ENCODE results near the gene PHC1. TPM values are rescaled to one million over a fixed set of nuclear protein-coding genes. Genes with fewer than 3 reads are reported as not detected.
"Not testable (repeated sequence)": the region's sequence is repeated elsewhere in the genome, so short reads cannot be mapped to it uniquely, and the experiment has no call there.

The PHC1 gene
- total RNA-seq, 1 experiment from 2014 or later, result 568 TPM

DNA sequence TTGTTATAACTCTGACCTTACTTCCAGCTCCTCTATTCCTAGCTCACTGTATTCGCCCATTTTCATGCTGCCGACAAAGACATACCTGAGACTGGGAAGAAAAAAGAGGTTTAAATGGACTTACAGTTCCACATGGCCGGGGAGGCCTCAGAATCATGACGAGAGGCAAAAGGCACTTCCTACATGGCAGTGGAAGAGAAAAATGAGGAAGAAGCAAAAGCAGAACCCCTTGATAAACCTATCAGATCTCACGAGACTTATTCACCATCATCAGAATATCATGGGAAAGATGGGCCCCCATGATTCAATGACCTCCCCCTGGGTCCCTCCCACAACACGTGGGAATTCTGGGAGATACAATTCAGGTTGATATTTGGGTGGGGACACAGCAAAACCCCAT, 14.5 kb upstream of the PHC1 start:
- H3K4me2 ChIP-seq (ENCODE audit: insufficient read depth, insufficient read length, low read length), result no peak overlapping the region
- peaks cover 15 to 49% (median 46%) of the 10 kb centered on the region in 3 experiments for H3K36me3 Mint-ChIP-seq (ENCODE audit: insufficient read depth in 1 of 3, low read depth in 3 of 3)
- H4K91ac ChIP-seq (ENCODE audit: insufficient read length, low read depth, low read length), result no peak overlapping the region
- no peaks in the 10 kb centered on the region for H3K9me3 ChIP-seq (ENCODE audit: control insufficient read depth, low read depth, low read length)
- H3K4me1 ChIP-seq (ENCODE audit: insufficient read depth, low read length), result no peaks in the 10 kb centered on the region; the same call in 1 of the 2 replicates
- H2BK15ac ChIP-seq (ENCODE audit: low read depth, low read length), result no peak overlapping the region
- H3K79me1 ChIP-seq (ENCODE audit: insufficient read depth, low read depth, low read length, poor library complexity, severe bottlenecking), result no peaks in the 10 kb centered on the region
- H3K27ac ChIP-seq (ENCODE audit: insufficient read length, low read depth, low read length), result no peak overlapping the region
- peaks cover 10 to 11% of the 10 kb centered on the region in 2 experiments for H3K4me1 Mint-ChIP-seq
- H3T11ph ChIP-seq (ENCODE audit: low read length), result no peak overlapping the region
- H3K27me3 ChIP-seq (ENCODE audit: insufficient read depth, low read length), result no peaks in the 10 kb centered on the region
- no peak overlapping the region for H3K9ac ChIP-seq (ENCODE audit: extremely low read depth, insufficient read length, low read length)
- no peak overlapping the region for H3K14ac ChIP-seq (ENCODE audit: insufficient read depth, low read length)
- H2BK120ac ChIP-seq (ENCODE audit: low read depth, low read length, poor library complexity, severe bottlenecking), result no peak overlapping the region
- no peak overlapping the region for H3K4ac ChIP-seq (ENCODE audit: low read depth, low read length)
- no peak overlapping the region for H3K23ac ChIP-seq (ENCODE audit: insufficient read length, low read depth, low read length)
- no peak overlapping the region for H2BK20ac ChIP-seq (ENCODE audit: low read depth, low read length, poor library complexity, severe bottlenecking)
- TF ChIP-seq, protein P1, sequence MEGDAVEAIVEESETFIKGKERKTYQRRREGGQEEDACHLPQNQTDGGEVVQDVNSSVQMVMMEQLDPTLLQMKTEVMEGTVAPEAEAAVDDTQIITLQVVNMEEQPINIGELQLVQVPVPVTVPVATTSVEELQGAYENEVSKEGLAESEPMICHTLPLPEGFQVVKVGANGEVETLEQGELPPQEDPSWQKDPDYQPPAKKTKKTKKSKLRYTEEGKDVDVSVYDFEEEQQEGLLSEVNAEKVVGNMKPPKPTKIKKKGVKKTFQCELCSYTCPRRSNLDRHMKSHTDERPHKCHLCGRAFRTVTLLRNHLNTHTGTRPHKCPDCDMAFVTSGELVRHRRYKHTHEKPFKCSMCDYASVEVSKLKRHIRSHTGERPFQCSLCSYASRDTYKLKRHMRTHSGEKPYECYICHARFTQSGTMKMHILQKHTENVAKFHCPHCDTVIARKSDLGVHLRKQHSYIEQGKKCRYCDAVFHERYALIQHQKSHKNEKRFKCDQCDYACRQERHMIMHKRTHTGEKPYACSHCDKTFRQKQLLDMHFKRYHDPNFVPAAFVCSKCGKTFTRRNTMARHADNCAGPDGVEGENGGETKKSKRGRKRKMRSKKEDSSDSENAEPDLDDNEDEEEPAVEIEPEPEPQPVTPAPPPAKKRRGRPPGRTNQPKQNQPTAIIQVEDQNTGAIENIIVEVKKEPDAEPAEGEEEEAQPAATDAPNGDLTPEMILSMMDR (conservative IDR thresholded peaks at IDR 0.05), result no peak
- H3K4me3 Mint-ChIP-seq, result no peak overlapping the region
- H3K27ac Mint-ChIP-seq, result peak overlapping the region in 1 of 3 experiments; percentile 22; a peak in 3 of 7 replicates
- H2AK5ac ChIP-seq (ENCODE audit: insufficient read length, low read length), result no peak overlapping the region
- no peak overlapping the region for H3K18ac ChIP-seq (ENCODE audit: insufficient read length, low read depth, low read length)
- WGBS (ENCODE audit: extremely low coverage, insufficient read length, low lambda C conversion rate), result no CpG with 5 or more reads among the region's 6 CpGs
- H4K8ac ChIP-seq (replicated peaks; ENCODE audit: insufficient read length, low read depth, low read length), result no peak overlapping the region
- no peak overlapping the region for H3K56ac ChIP-seq (ENCODE audit: insufficient read length, low read depth, low read length)
- H2BK5ac ChIP-seq (ENCODE audit: insufficient read length, low read length), result no peak overlapping the region
- DNase-seq, result no peak
- no peaks in the 10 kb centered on the region for H3K79me2 ChIP-seq (ENCODE audit: insufficient read depth, low read length)
- H3K9me3 Mint-ChIP-seq, result peaks cover 22 to 49% of the 10 kb centered on the region in 2 experiments; a peak in 4 of 5 replicates
- no peak overlapping the region for H4K5ac ChIP-seq (ENCODE audit: insufficient read length, low read depth, low read length)
- H3K23me2 ChIP-seq (ENCODE audit: insufficient read length, low read depth, low read length, poor library complexity, severe bottlenecking), result no peaks in the 10 kb centered on the region
- H4K20me1 ChIP-seq (ENCODE audit: control insufficient read depth, insufficient read depth, insufficient read length), result no peaks in the 10 kb centered on the region
- no peaks in the 10 kb centered on the region for H3K27me3 Mint-ChIP-seq (ENCODE audit: low read depth)
- H2AFZ ChIP-seq (ENCODE audit: low read length), result no peak overlapping the region
- no peak overlapping the region for H2BK12ac ChIP-seq (ENCODE audit: insufficient read length, low read depth, low read length)

DNA sequence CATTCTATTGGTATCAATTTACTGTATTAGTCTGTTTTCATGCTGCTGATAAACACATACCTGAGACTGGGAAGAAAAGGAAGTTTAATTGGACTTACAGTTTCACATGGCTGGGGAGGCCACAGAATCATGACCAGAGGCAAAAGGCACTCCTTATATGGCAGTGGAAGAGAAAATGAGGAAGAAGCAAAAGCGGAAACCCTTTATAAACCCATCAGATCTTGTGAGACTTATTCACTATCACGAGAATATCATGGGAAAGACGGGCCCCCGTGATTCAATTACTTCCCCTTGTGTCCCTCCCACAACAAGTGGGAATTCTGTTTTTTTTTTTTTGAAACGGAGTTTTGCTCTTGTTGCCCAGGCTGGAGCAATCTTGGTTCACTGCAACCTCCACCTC, 11.6 kb upstream of the PHC1 start:
- H3K4me3 Mint-ChIP-seq; H3K23ac ChIP-seq (ENCODE audit: insufficient read length, low read depth, low read length); H3K23me2 ChIP-seq (ENCODE audit: insufficient read length, low read depth, low read length, poor library complexity, severe bottlenecking); H3K27ac ChIP-seq (ENCODE audit: insufficient read length, low read depth, low read length); H4K20me1 ChIP-seq (ENCODE audit: control insufficient read depth, insufficient read depth, insufficient read length); H4K91ac ChIP-seq (ENCODE audit: insufficient read length, low read depth, low read length); H3K4me2 ChIP-seq (ENCODE audit: insufficient read depth, insufficient read length, low read length); H3K4me1 ChIP-seq (ENCODE audit: insufficient read depth, low read length); H3K27ac Mint-ChIP-seq; H3K27me3 Mint-ChIP-seq (ENCODE audit: low read depth); H2BK12ac ChIP-seq (ENCODE audit: insufficient read length, low read depth, low read length); H3K18ac ChIP-seq (ENCODE audit: insufficient read length, low read depth, low read length); H2AFZ ChIP-seq (ENCODE audit: low read length); H3K27me3 ChIP-seq (ENCODE audit: insufficient read depth, low read length); H3T11ph ChIP-seq (ENCODE audit: low read length); H2BK120ac ChIP-seq (ENCODE audit: low read depth, low read length, poor library complexity, severe bottlenecking); H3K79me2 ChIP-seq (ENCODE audit: insufficient read depth, low read length); H3K9ac ChIP-seq (ENCODE audit: extremely low read depth, insufficient read length, low read length); H3K79me1 ChIP-seq (ENCODE audit: insufficient read depth, low read depth, low read length, poor library complexity, severe bottlenecking); H3K9me3 ChIP-seq (ENCODE audit: control insufficient read depth, low read depth, low read length); H2BK5ac ChIP-seq (ENCODE audit: insufficient read length, low read length); DNase-seq; H4K8ac ChIP-seq (replicated peaks; ENCODE audit: insufficient read length, low read depth, low read length); H3K14ac ChIP-seq (ENCODE audit: insufficient read depth, low read length); H4K5ac ChIP-seq (ENCODE audit: insufficient read length, low read depth, low read length); H3K56ac ChIP-seq (ENCODE audit: insufficient read length, low read depth, low read length); H2BK20ac ChIP-seq (ENCODE audit: low read depth, low read length, poor library complexity, severe bottlenecking); H2BK15ac ChIP-seq (ENCODE audit: low read depth, low read length); H2AK5ac ChIP-seq (ENCODE audit: insufficient read length, low read length); H3K4ac ChIP-seq (ENCODE audit: low read depth, low read length): not testable (repeated sequence)
- Mint-ChIP-seq H3K4me1 (peaks cover 34 to 36% of the 10 kb centered on the region in 2 experiments), H3K36me3 (ENCODE audit: insufficient read depth in 1 of 3, low read depth in 3 of 3) (peaks cover 13 to 37% (median 36%) of the 10 kb centered on the region in 3 experiments), H3K9me3 (peaks cover 19 to 37% of the 10 kb centered on the region in 2 experiments; a peak in 4 of 5 replicates)
- WGBS (ENCODE audit: extremely low coverage, insufficient read length, low lambda C conversion rate), result no CpG with 5 or more reads among the region's 5 CpGs

Data from H9 (cell line).